H9 (cell line): ENCODE results near the gene MAPKAP1. TPM values are rescaled to one million over a fixed set of nuclear protein-coding genes. Genes with fewer than 3 reads are reported as not detected.

Experiments used
- DNase-seq: peaks from one replicate; pipeline ENCODE4 v3.0.0-alpha.2; 2017
- H2AFZ ChIP-seq: one replicate; pipeline ENCODE4 v1.6.1; 2013; ENCODE audit warnings: mild to moderate bottlenecking, low read length, control low read depth, moderate library complexity
- H2AK5ac ChIP-seq: 2 replicates; pipeline ENCODE4 v1.6.1; 2013; ENCODE audit warnings: low read length, control low read depth, mixed read lengths; ENCODE audit not compliant: insufficient read length
- H2BK120ac ChIP-seq: one replicate; pipeline ENCODE4 v1.6.1; 2013; ENCODE audit warnings: low read depth, mild to moderate bottlenecking, low read length, control low read depth, inconsistent platforms; ENCODE audit not compliant: poor library complexity, severe bottlenecking
- H2BK12ac ChIP-seq: 2 replicates; pipeline ENCODE4 v1.6.1; 2013; ENCODE audit warnings: low read length, control low read depth, mixed read lengths, low read depth; ENCODE audit not compliant: insufficient read length
- H2BK15ac ChIP-seq: 2 replicates; pipeline ENCODE4 v1.6.1; 2013; ENCODE audit warnings: low read depth, low read length, control low read depth
- H2BK20ac ChIP-seq: one replicate; pipeline ENCODE4 v1.6.1; 2013; ENCODE audit warnings: low read depth, mild to moderate bottlenecking, low read length, control low read depth, inconsistent platforms; ENCODE audit not compliant: poor library complexity, severe bottlenecking
- H2BK5ac ChIP-seq: 2 replicates; pipeline ENCODE4 v1.6.1; 2013; ENCODE audit warnings: low read length, control low read depth, mixed read lengths; ENCODE audit not compliant: insufficient read length
- H3K14ac ChIP-seq: 2 replicates; pipeline ENCODE4 v1.6.1; 2013; ENCODE audit warnings: low read length, control low read depth; ENCODE audit not compliant: insufficient read depth
- H3K18ac ChIP-seq: 2 replicates; pipeline ENCODE4 v1.6.1; 2013; ENCODE audit warnings: low read depth, mild to moderate bottlenecking, mixed read lengths, low read length, control low read depth; ENCODE audit not compliant: insufficient read length
- H3K23ac ChIP-seq: 2 replicates; pipeline ENCODE4 v1.6.1; 2013; ENCODE audit warnings: low read length, control low read depth, mixed read lengths, low read depth; ENCODE audit not compliant: insufficient read length
- H3K23me2 ChIP-seq: 2 replicates; pipeline ENCODE4 v1.6.1; 2013; ENCODE audit warnings: low read depth, mild to moderate bottlenecking, mixed read lengths, low read length, control low read depth; ENCODE audit not compliant: insufficient read length, poor library complexity, severe bottlenecking
- H3K27ac ChIP-seq: 2 replicates; pipeline ENCODE4 v1.5.1; 2013; ENCODE audit warnings: low read length, control low read depth, mixed read lengths, low read depth; ENCODE audit not compliant: insufficient read length
- H3K27me3 ChIP-seq: 2 replicates; pipeline ENCODE4 v1.6.1; 2013; ENCODE audit warnings: low read length, control low read depth, inconsistent platforms; ENCODE audit not compliant: insufficient read depth
- H3K4ac ChIP-seq: 2 replicates; pipeline ENCODE4 v1.6.1; 2013; ENCODE audit warnings: low read depth, mild to moderate bottlenecking, control low read depth, inconsistent platforms, low read length, moderate library complexity
- H3K4me1 ChIP-seq: 2 replicates; pipeline ENCODE4 v1.6.1; 2013; ENCODE audit warnings: low read length, control low read depth, inconsistent platforms; ENCODE audit not compliant: insufficient read depth
- H3K4me2 ChIP-seq: 2 replicates; pipeline ENCODE4 v1.6.1; 2013; ENCODE audit warnings: low read length, control low read depth, mixed read lengths; ENCODE audit not compliant: insufficient read length, insufficient read depth
- H3K56ac ChIP-seq: 2 replicates; pipeline ENCODE4 v1.6.1; 2013; ENCODE audit warnings: low read depth, mild to moderate bottlenecking, mixed read lengths, low read length, control low read depth; ENCODE audit not compliant: insufficient read length
- H3K79me1 ChIP-seq: 2 replicates; pipeline ENCODE4 v1.6.1; 2013; ENCODE audit warnings: low read depth, mild to moderate bottlenecking, moderate library complexity, low read length, control low read depth, inconsistent platforms; ENCODE audit not compliant: insufficient read depth, poor library complexity, severe bottlenecking
- H3K79me2 ChIP-seq: 2 replicates; pipeline ENCODE4 v1.6.1; 2013; ENCODE audit warnings: low read length, control low read depth, inconsistent platforms; ENCODE audit not compliant: insufficient read depth
- H3K9ac ChIP-seq: 2 replicates; pipeline ENCODE4 v1.6.1; 2013; ENCODE audit warnings: low read length, control low read depth, mixed read lengths; ENCODE audit not compliant: insufficient read length; ENCODE audit errors: extremely low read depth
- H3K9me3 ChIP-seq: one replicate; pipeline ENCODE4 v1.6.1; 2013; ENCODE audit warnings: low read depth, low read length, inconsistent platforms; ENCODE audit not compliant: control insufficient read depth
- H3T11ph ChIP-seq: one replicate; pipeline ENCODE4 v1.6.1; 2013; ENCODE audit warnings: mild to moderate bottlenecking, low read length, control low read depth, inconsistent platforms
- H4K20me1 ChIP-seq: one replicate; pipeline ENCODE4 v1.6.1; 2013; ENCODE audit not compliant: control insufficient read depth, insufficient read length, insufficient read depth
- H4K5ac ChIP-seq: 2 replicates; pipeline ENCODE4 v1.6.1; 2013; ENCODE audit warnings: low read depth, mild to moderate bottlenecking, mixed read lengths, low read length, control low read depth; ENCODE audit not compliant: insufficient read length
- H4K8ac ChIP-seq: replicated peaks from 2 replicates; pipeline ENCODE4 v1.6.1; 2013; ENCODE audit warnings: low read length, control low read depth, mixed read lengths, low read depth; ENCODE audit not compliant: insufficient read length
- H4K91ac ChIP-seq: 2 replicates; pipeline ENCODE4 v1.6.1; 2013; ENCODE audit warnings: low read depth, mild to moderate bottlenecking, moderate library complexity, mixed read lengths, low read length, control low read depth; ENCODE audit not compliant: insufficient read length
- H3K27ac Mint-ChIP-seq, 3 experiments: 2 replicates in 2 of 3; 3 replicates in 1 of 3; pipeline ENCODE4 v1.8.0; 2020 to 2021; ENCODE audit warnings: mixed read lengths in 3 of 3, mild to moderate bottlenecking in 1 of 3, moderate library complexity in 1 of 3
- H3K27me3 Mint-ChIP-seq: 2 replicates; pipeline ENCODE4 v1.8.0; 2021; ENCODE audit warnings: low read depth, mild to moderate bottlenecking, moderate library complexity, mixed read lengths
- H3K36me3 Mint-ChIP-seq, 3 experiments: 2 replicates in 2 of 3; 3 replicates in 1 of 3; pipeline ENCODE4 v1.8.0; 2020 to 2021; ENCODE audit warnings: low read depth in 3 of 3, mixed read lengths in 3 of 3; ENCODE audit not compliant: insufficient read depth in 1 of 3
- H3K4me1 Mint-ChIP-seq, 2 experiments: 2 replicates each; pipeline ENCODE4 v1.8.0; 2020; ENCODE audit warnings: mixed read lengths in 2 of 2
- H3K4me3 Mint-ChIP-seq, 2 experiments: 2 replicates in 1 of 2; 3 replicates in 1 of 2; pipeline ENCODE4 v1.8.0; 2020 to 2021; ENCODE audit warnings: mild to moderate bottlenecking in 2 of 2, mixed read lengths in 2 of 2, moderate library complexity in 1 of 2
- H3K9me3 Mint-ChIP-seq, 2 experiments: 2 replicates in 1 of 2; 3 replicates in 1 of 2; pipeline ENCODE4 v1.8.0; 2020; ENCODE audit warnings: mild to moderate bottlenecking in 2 of 2, mixed read lengths in 2 of 2, moderate library complexity in 1 of 2
- WGBS: extraction: QIAGEN DNeasy Blood & Tissue Kit; methylation state at CpG from one replicate; pipeline ENCODE4 v1.1.7; 2013; ENCODE audit warnings: missing lambda C conversion rate, low lambda C conversion rate, mixed read lengths; ENCODE audit not compliant: insufficient read length; ENCODE audit errors: extremely low coverage; 5-methylcytosine and 5-hydroxymethylcytosine counted together
- total RNA-seq: library from RNA; stranded (reverse); gene quantifications from 2 replicates; pipeline ENCODE4 v1.2.1, GENCODE V29; 2021
- TF ChIP-seq, protein P1 (sequence below): fragments of 200-600 bp; sonication (generic); conservative IDR thresholded peaks from 3 replicates; pipeline ENCODE4 v1.8.0; 2021; ENCODE audit warnings: antibody characterized with exemption, mild to moderate bottlenecking

MAPKAP1 gene
- total RNA-seq, 1 experiment from 2014 or later: 97.0 TPM

DNA sequence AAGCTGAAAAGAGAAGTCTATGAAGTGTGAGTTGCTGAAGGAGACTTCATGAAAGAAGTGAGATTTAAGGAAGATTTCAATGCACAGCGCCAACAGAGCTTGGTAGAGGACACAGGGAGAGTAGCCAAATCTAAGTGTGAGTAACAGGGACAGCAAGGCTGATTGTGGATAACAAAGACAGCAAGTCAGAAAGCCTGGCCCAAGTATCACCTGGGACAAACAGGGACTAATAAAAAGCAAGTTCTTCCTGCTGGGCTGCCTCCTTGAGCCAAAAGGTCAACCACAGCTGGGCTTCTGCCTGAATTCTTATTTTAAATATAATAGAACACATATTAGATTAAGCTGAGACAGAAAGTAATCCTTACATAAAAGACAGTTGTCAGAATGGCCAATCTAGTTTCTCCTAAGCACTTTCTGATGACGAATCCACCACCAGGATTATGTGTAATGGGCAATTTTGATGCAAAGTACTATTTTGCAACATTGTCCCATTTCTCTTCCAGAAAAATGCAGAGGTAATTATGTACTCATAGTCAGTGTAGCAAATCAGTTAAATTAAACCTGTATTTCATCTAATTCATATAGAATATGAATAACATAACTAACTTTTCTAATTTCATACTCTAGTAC is 73.8 kb downstream of the MAPKAP1 start:
- Histone ChIP-seq H3K23me2 (no peaks in the 10 kb centered on the region), H2BK15ac (no peak overlapping the region), H4K20me1 (no peaks in the 10 kb centered on the region), H4K8ac (no peak overlapping the region), H3T11ph (no peak overlapping the region), H3K9me3 (no peaks in the 10 kb centered on the region), H3K18ac (no peak overlapping the region), H3K14ac (no peak overlapping the region), H2BK12ac (no peak overlapping the region), H2BK120ac (no peak overlapping the region), H3K56ac (no peak overlapping the region), H2AK5ac (no peak overlapping the region), H3K4me2 (no peak overlapping the region), H3K27me3 (no peaks in the 10 kb centered on the region), H3K9ac (no peak overlapping the region), H4K5ac (no peak overlapping the region), H4K91ac (no peak overlapping the region), H3K79me1 (no peaks in the 10 kb centered on the region), H3K4ac (no peak overlapping the region), H2AFZ (no peak overlapping the region), H3K23ac (no peak overlapping the region), H2BK20ac (no peak overlapping the region), H3K79me2 (peaks cover 8% of the 10 kb centered on the region), H3K27ac (no peak overlapping the region), H2BK5ac (no peak overlapping the region), H3K4me1 (peaks cover 7% of the 10 kb centered on the region; the same call in 1 of the 2 replicates)
- TF ChIP-seq, protein P1, sequence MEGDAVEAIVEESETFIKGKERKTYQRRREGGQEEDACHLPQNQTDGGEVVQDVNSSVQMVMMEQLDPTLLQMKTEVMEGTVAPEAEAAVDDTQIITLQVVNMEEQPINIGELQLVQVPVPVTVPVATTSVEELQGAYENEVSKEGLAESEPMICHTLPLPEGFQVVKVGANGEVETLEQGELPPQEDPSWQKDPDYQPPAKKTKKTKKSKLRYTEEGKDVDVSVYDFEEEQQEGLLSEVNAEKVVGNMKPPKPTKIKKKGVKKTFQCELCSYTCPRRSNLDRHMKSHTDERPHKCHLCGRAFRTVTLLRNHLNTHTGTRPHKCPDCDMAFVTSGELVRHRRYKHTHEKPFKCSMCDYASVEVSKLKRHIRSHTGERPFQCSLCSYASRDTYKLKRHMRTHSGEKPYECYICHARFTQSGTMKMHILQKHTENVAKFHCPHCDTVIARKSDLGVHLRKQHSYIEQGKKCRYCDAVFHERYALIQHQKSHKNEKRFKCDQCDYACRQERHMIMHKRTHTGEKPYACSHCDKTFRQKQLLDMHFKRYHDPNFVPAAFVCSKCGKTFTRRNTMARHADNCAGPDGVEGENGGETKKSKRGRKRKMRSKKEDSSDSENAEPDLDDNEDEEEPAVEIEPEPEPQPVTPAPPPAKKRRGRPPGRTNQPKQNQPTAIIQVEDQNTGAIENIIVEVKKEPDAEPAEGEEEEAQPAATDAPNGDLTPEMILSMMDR: no peak
- no peak for DNase-seq
- 0 out of 7 replicates have a peak, but pooled peaks cover 0 to 3% (median 0%) of the 10 kb centered on the region in 3 experiments for H3K36me3 Mint-ChIP-seq
- no CpG with 5 or more reads among the region's 2 CpGs for WGBS
- H3K4me1 Mint-ChIP-seq: peaks cover 31 to 40% of the 10 kb centered on the region in 2 experiments
- no peak overlapping the region for H3K4me3 Mint-ChIP-seq
- H3K27ac Mint-ChIP-seq: peak overlapping the region in 2 of 3 experiments; percentile 47 to 53; a peak in 3 of 7 replicates
- no peaks in the 10 kb centered on the region for H3K27me3 Mint-ChIP-seq
- no peaks in the 10 kb centered on the region for H3K9me3 Mint-ChIP-seq
